GM12864 (cell line): ENCODE results near the gene GABRD.

Experiments used
- DNase-seq: peaks from one replicate; pipeline ENCODE4 v3.0.0-alpha.2; 2011; ENCODE audit warnings: low read depth
- H3K4me3 ChIP-seq: 2 replicates; pipeline ENCODE4 v1.5.1; 2011; ENCODE audit warnings: mild to moderate bottlenecking, low read depth, low read length, control low read depth
- TF ChIP-seq, protein P1 (sequence below): IDR thresholded peaks from 2 replicates; pipeline ENCODE4 v1.5.1; 2011; ENCODE audit warnings: low read depth, mild to moderate bottlenecking, moderate library complexity, low read length, control low read depth, inconsistent platforms; ENCODE audit errors: missing control alignments

GABRD gene

DNA sequence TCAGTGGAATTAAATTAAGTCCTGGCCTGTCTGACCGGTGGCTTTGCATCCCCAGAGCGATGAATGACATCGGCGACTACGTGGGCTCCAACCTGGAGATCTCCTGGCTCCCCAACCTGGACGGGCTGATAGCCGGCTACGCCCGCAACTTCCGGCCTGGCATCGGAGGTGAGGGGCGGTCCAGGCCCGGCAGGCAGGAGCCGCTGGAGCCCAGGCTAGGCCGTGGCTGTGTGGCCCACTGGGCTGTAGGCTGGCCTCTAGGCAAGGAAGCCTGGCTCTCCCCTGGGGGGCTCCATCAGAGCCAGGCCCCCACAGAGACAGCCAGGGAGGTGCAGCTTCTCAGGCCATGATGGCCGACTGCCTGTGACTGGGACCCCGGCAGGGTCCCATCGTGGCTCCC, 5.7 kb downstream of the GABRD start:
- no peak for DNase-seq
- TF ChIP-seq, protein P1, sequence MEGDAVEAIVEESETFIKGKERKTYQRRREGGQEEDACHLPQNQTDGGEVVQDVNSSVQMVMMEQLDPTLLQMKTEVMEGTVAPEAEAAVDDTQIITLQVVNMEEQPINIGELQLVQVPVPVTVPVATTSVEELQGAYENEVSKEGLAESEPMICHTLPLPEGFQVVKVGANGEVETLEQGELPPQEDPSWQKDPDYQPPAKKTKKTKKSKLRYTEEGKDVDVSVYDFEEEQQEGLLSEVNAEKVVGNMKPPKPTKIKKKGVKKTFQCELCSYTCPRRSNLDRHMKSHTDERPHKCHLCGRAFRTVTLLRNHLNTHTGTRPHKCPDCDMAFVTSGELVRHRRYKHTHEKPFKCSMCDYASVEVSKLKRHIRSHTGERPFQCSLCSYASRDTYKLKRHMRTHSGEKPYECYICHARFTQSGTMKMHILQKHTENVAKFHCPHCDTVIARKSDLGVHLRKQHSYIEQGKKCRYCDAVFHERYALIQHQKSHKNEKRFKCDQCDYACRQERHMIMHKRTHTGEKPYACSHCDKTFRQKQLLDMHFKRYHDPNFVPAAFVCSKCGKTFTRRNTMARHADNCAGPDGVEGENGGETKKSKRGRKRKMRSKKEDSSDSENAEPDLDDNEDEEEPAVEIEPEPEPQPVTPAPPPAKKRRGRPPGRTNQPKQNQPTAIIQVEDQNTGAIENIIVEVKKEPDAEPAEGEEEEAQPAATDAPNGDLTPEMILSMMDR: no peak
- H3K4me3 ChIP-seq: no peak overlapping the region

DNA sequence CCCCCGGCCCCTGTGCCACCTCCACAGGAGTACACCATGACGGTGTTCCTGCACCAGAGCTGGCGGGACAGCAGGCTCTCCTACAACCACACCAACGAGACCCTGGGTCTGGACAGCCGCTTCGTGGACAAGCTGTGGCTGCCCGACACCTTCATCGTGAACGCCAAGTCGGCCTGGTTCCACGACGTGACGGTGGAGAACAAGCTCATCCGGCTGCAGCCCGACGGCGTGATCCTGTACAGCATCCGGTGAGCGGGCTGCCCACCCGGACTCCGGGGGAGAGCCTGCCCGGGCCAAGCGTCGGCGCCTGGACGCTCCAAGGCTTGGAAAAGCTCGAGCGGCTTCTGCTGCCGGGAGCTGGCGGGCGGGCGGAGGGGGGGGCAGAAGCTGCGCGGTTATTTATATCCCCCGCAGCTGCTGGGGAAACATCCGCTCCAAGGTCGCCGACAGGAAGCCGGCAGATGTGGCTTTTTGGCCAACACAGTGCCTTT, 6.4 kb downstream of the GABRD start:
- TF ChIP-seq, protein P1: no peak
- no peak for DNase-seq
- H3K4me3 ChIP-seq: no peak overlapping the region

DNA sequence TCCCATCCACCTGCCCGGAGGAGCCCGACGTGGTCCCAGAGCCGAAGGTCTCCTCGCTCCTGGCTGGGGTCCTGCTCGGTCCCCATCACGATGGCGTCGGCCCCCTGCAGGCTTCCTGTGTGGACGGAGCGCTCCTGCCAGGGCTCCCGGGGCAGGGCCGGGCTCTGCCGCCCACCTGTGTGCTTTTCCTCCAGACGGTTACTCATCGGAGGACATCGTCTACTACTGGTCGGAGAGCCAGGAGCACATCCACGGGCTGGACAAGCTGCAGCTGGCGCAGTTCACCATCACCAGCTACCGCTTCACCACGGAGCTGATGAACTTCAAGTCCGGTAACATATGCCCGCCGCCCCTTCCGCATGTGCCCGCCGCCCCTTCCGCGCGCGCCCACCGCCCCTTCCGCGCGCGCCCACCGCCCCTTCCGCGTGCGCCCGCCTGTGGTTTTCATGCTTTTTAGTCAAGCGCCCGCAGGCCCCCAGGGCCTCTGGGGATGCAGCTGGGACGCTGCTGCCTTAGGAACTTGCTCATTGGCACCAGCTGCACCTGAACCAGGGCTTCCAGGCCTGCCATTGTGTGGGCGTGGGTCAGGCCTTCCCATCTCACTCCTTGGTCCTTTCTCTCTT, 8.9 kb downstream of the GABRD start:
- TF ChIP-seq, protein P1: no peak
- H3K4me3 ChIP-seq: no peak overlapping the region
- DNase-seq: no peak

DNA sequence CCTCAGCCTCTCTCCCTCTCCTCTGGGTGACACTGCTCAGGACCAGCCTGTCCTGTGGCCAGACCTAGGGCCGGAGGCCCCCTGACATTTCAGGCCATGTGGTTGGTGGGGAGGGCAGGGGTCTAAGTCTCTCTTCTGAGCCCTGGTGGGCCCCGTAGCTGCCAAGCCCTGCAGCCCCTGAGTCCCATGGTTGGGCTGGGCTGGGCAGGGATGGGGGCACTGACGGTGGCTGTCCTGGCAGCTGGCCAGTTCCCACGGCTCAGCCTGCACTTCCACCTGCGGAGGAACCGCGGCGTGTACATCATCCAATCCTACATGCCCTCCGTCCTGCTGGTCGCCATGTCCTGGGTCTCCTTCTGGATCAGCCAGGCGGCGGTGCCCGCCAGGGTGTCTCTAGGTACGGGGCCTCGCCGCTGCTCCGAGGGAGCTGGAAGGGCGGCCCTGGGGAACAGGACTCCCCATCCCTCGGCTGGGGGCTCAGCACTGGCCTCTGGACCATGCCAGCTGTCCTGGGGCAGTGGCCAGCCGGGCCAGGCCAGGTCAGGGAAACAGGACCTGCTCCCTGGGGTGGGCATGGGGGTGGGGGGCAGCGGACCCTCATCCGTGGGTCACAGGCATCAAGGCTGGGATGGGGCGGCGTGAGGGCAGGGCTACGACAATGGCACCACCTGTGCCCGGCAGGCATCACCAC, 9.9 kb downstream of the GABRD start:
- H3K4me3 ChIP-seq: no peak overlapping the region
- no peak for DNase-seq
- TF ChIP-seq, protein P1: no peak

DNA sequence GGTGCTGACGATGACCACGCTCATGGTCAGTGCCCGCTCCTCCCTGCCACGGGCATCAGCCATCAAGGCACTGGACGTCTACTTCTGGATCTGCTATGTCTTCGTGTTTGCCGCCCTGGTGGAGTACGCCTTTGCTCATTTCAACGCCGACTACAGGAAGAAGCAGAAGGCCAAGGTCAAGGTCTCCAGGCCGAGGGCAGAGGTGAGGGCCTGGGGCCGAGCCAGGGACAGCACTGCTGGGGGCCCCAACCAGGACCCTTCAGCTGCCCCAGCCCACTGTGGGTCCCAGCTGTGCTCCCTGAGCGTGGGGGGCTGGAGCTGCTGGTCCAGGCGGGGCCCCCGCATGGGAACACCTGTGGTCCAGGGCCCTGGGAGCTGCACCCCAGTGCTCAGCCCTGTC, 10.4 kb downstream of the GABRD start:
- no peak overlapping the region for H3K4me3 ChIP-seq
- TF ChIP-seq, protein P1: no peak
- no peak for DNase-seq

DNA sequence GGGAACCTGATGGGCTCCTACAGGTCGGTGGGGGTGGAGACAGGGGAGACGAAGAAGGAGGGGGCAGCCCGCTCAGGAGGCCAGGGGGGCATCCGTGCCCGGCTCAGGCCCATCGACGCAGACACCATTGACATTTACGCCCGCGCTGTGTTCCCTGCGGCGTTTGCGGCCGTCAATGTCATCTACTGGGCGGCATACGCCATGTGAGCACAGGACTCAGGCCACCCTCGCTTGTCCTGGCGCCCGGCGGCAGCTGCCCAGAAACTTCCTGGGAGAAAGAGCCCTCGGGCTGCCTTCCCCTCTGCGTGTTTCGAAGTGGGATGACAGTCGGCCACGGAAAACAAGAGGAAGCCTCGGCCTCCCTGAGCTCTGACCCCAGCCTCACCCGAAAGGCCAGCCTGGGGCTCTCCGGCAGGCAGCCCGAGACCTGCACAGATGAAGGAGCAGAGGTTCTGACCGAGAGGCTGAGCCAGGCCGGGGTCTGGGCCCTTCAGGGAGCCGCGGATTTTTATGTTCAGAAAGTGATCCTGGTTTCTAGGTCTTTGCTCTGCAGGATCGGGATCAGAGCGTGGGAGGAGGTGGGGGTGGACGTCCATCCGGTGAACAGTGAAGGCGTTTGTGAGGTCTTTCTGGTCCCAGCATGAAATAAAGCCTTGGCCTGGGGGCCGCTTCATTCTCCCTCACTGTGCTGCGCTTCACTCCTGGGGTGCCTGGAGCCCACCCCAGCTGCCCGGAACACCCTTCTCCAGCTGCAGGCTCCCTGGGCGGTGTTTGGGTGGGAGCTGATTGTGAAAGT, 11.1 kb downstream of the GABRD start:
- TF ChIP-seq, protein P1: no peak
- H3K4me3 ChIP-seq: no peak overlapping the region
- no peak for DNase-seq
